GM23338 (cell line): ENCODE data around the gene MED12L. TPM values are rescaled to one million over a fixed set of nuclear protein-coding genes. Genes with fewer than 3 reads are reported as not detected.

Experiments used
- ATAC-seq: fragments of 200-7000 bp; cut with Tn5 transposase; 3 replicates; pipeline ENCODE4 v1.9.1; 2020
- DNase-seq: peaks from one replicate; pipeline ENCODE4 v3.0.0-alpha.2; 2015; ENCODE audit warnings: low spot score
- H2AFZ ChIP-seq: fragments of 200-600 bp; sonication (generic); 2 replicates; pipeline ENCODE4 v1.8.0; 2016; ENCODE audit warnings: antibody characterized with exemption, mild to moderate bottlenecking, moderate library complexity
- H3F3A ChIP-seq: fragments of 200-600 bp; sonication (generic); replicated peaks from 2 replicates; pipeline ENCODE4 v1.8.0; 2017; ENCODE audit warnings: antibody characterized with exemption, mixed run types, low read depth
- H3K27ac ChIP-seq: fragments of 200-600 bp; sonication (generic); 2 replicates; pipeline ENCODE4 v1.6.1; 2016; ENCODE audit warnings: low read depth
- H3K27me3 ChIP-seq: fragments of 200-600 bp; sonication (generic); 2 replicates; pipeline ENCODE4 v1.8.0; 2016; ENCODE audit warnings: mild to moderate bottlenecking, mixed run types, moderate library complexity; ENCODE audit not compliant: insufficient read depth
- H3K36me3 ChIP-seq: fragments of 200-600 bp; sonication (generic); 2 replicates; pipeline ENCODE4 v1.8.0; 2016; ENCODE audit warnings: mild to moderate bottlenecking; ENCODE audit not compliant: insufficient read depth
- H3K4me1 ChIP-seq: fragments of 200-600 bp; sonication (generic); 2 replicates; pipeline ENCODE4 v1.8.0; 2016; ENCODE audit warnings: mild to moderate bottlenecking, moderate library complexity; ENCODE audit not compliant: insufficient read depth
- H3K4me2 ChIP-seq: fragments of 200-600 bp; sonication (generic); 2 replicates; pipeline ENCODE4 v1.7.1; 2017; ENCODE audit warnings: mixed run types
- H3K4me3 ChIP-seq: fragments of 200-600 bp; sonication (generic); 2 replicates; pipeline ENCODE4 v1.6.1; 2016; ENCODE audit warnings: mixed run types
- H3K79me2 ChIP-seq: fragments of 200-600 bp; sonication (generic); replicated peaks from 2 replicates; pipeline ENCODE4 v1.8.0; 2017; ENCODE audit warnings: mild to moderate bottlenecking; ENCODE audit not compliant: insufficient read depth
- H3K9me2 ChIP-seq: fragments of 200-600 bp; sonication (generic); 2 replicates; pipeline ENCODE4 v1.8.0; 2017; ENCODE audit not compliant: insufficient read depth
- H4K20me1 ChIP-seq: fragments of 200-600 bp; sonication (generic); replicated peaks from 2 replicates; pipeline ENCODE4 v1.8.0; 2017; ENCODE audit warnings: mild to moderate bottlenecking; ENCODE audit not compliant: insufficient read depth
- H3K27ac Mint-ChIP-seq: 2 replicates; pipeline ENCODE4 v1.8.0; 2020; ENCODE audit warnings: inconsistent platforms, mild to moderate bottlenecking, moderate library complexity, mixed read lengths
- H3K27me3 Mint-ChIP-seq: 3 replicates; pipeline ENCODE4 v1.8.0; 2022; ENCODE audit warnings: low read depth, mild to moderate bottlenecking, moderate library complexity, mixed read lengths, inconsistent platforms; ENCODE audit not compliant: insufficient read depth, poor library complexity
- H3K36me3 Mint-ChIP-seq: 3 replicates; pipeline ENCODE4 v1.8.0; 2021; ENCODE audit warnings: low read depth, mild to moderate bottlenecking, inconsistent platforms, moderate library complexity, mixed read lengths
- H3K4me1 Mint-ChIP-seq: 3 replicates; pipeline ENCODE4 v1.8.0; 2020; ENCODE audit warnings: mild to moderate bottlenecking, inconsistent platforms, mixed read lengths
- H3K4me3 Mint-ChIP-seq: 3 replicates; pipeline ENCODE4 v1.8.0; 2021; ENCODE audit warnings: moderate library complexity, mild to moderate bottlenecking, inconsistent platforms, mixed read lengths
- H3K9me3 Mint-ChIP-seq: 3 replicates; pipeline ENCODE4 v1.8.0; 2020; ENCODE audit warnings: moderate library complexity, mild to moderate bottlenecking, inconsistent platforms, mixed read lengths
- EZH2phosphoT487 ChIP-seq: fragments of 200-600 bp; sonication (generic); IDR thresholded peaks from one replicate; pipeline ENCODE4 v1.8.1; 2018; ENCODE audit warnings: antibody characterized with exemption; ENCODE audit not compliant: unreplicated experiment
- STAT1 ChIP-seq: IDR thresholded peaks from one replicate; pipeline ENCODE4 v1.6.1; 2016; ENCODE audit warnings: antibody characterized with exemption; ENCODE audit not compliant: unreplicated experiment
- polyA plus RNA-seq: library from polyadenylated mRNA; unstranded; fragments of >200 nt; fragmentation: Nextera tagmentation; extraction: Ambion mirVana; gene quantifications from 2 replicates; pipeline ENCODE4 v1.2.1, GENCODE V29; 2016
- total RNA-seq: library from RNA; depleted of rRNA; stranded (reverse); fragments of >200 nt; shearing (Covaris generic); gene quantifications from 2 replicates; pipeline ENCODE4 v1.2.3, GENCODE V29; 2014
- TF ChIP-seq, protein P1 (sequence below): fragments of 250-450 bp; sonication (Bioruptor Pico); IDR thresholded peaks from 2 replicates; pipeline ENCODE4 v1.5.0; 2020; ENCODE audit warnings: mild to moderate bottlenecking, moderate library complexity
- TF ChIP-seq, protein P2 (sequence below), 2 experiments: fragments of 200-600 bp in 1 of 2; sonication (generic) in 1 of 2; conservative IDR thresholded peaks; 2 replicates each; pipeline versions ENCODE4 v1.5.1 to v1.6.1; 2016 to 2017; ENCODE audit warnings: antibody characterized with exemption in 2 of 2, low read depth in 2 of 2, mild to moderate bottlenecking in 2 of 2, moderate library complexity in 1 of 2

Gene MED12L
- total and polyA plus RNA-seq, 2 experiments from 2014 or later, result 5.7 to 25.0 TPM

DNA sequence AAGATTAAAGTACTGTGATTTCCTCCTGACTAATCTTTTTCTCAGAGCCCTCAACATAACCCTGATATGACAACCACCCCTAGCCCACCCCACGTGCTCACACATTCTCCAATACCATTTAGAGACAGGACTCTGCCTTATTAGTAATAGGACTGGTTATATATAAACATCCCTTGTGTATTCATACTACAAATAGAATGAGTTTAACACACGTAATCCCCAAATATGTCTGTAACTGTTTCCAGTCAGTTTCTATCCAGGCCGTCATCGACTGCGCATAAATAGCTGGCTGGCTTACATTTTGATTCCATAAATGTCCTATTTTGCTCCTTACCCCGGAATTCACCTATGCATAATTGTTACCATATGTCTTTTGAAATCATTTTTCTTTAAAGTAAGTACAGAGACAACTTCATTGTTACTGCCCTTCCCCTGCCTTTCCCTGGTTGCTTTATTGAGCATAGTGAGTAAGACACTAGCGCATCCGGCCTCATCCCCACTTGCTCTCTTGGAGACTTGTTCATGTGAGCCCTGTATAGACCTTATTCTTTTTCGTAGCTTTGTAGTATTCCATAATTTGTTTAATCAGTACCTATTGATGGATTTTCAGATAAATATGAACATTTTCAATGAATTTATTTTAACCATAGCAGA is 196.3 kb downstream of the MED12L start:
- no peak for TF ChIP-seq EZH2phosphoT487
- H3K27ac ChIP-seq, result no peak overlapping the region
- H2AFZ ChIP-seq, result no peak overlapping the region
- H3K9me3 Mint-ChIP-seq, result no peaks in the 10 kb centered on the region
- H3K4me2 ChIP-seq, result no peak overlapping the region
- H3K27me3 Mint-ChIP-seq, result peaks cover 3% of the 10 kb centered on the region
- no peak overlapping the region for H3K4me3 Mint-ChIP-seq
- ATAC-seq (no peak), DNase-seq (no peak)
- no peak overlapping the region for H3K27ac Mint-ChIP-seq
- H4K20me1 ChIP-seq, result 0 out of 2 replicates have a peak, but pooled peaks cover 2% of the 10 kb centered on the region
- no peaks in the 10 kb centered on the region for H3K27me3 ChIP-seq
- no peaks in the 10 kb centered on the region for H3K9me2 ChIP-seq
- no peaks in the 10 kb centered on the region; the same call in 2 of the 3 replicates for H3K4me1 Mint-ChIP-seq
- no peaks in the 10 kb centered on the region for H3K4me1 ChIP-seq
- H3K79me2 ChIP-seq, result no peaks in the 10 kb centered on the region
- H3F3A ChIP-seq, result no peaks in the 10 kb centered on the region
- H3K4me3 ChIP-seq, result no peak overlapping the region
- no peaks in the 10 kb centered on the region for H3K36me3 ChIP-seq
- H3K36me3 Mint-ChIP-seq, result no peaks in the 10 kb centered on the region

DNA sequence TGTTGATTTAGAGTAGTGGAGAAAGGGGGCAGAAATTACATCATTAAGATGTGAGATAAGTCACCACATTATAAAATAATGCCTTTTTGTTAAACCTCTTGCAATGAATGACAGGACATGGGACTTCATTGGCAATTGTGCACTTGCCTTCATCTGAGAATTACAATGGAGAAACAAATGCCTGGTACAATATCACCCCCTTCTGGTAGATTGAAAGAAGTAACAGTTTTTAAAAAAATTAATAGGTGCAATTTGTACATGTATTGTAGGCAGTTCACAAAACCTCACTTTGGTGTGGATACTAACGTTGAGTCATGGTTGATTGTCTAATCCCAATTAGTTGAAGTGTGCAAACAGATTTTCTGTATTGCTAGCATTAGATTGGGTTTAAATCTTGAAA is 197.5 kb downstream of the MED12L start:
- Histone ChIP-seq H3K27me3 (no peaks in the 10 kb centered on the region), H3K9me2 (no peaks in the 10 kb centered on the region), H3F3A (no peaks in the 10 kb centered on the region), H2AFZ (no peak overlapping the region), H3K4me2 (no peak overlapping the region), H3K4me3 (no peak overlapping the region), H4K20me1 (0 out of 2 replicates have a peak, but pooled peaks cover 2% of the 10 kb centered on the region), H3K79me2 (no peaks in the 10 kb centered on the region), H3K36me3 (no peaks in the 10 kb centered on the region), H3K4me1 (no peaks in the 10 kb centered on the region), H3K27ac (no peak overlapping the region)
- TF ChIP-seq STAT1, result no peak
- TF ChIP-seq, protein P1, sequence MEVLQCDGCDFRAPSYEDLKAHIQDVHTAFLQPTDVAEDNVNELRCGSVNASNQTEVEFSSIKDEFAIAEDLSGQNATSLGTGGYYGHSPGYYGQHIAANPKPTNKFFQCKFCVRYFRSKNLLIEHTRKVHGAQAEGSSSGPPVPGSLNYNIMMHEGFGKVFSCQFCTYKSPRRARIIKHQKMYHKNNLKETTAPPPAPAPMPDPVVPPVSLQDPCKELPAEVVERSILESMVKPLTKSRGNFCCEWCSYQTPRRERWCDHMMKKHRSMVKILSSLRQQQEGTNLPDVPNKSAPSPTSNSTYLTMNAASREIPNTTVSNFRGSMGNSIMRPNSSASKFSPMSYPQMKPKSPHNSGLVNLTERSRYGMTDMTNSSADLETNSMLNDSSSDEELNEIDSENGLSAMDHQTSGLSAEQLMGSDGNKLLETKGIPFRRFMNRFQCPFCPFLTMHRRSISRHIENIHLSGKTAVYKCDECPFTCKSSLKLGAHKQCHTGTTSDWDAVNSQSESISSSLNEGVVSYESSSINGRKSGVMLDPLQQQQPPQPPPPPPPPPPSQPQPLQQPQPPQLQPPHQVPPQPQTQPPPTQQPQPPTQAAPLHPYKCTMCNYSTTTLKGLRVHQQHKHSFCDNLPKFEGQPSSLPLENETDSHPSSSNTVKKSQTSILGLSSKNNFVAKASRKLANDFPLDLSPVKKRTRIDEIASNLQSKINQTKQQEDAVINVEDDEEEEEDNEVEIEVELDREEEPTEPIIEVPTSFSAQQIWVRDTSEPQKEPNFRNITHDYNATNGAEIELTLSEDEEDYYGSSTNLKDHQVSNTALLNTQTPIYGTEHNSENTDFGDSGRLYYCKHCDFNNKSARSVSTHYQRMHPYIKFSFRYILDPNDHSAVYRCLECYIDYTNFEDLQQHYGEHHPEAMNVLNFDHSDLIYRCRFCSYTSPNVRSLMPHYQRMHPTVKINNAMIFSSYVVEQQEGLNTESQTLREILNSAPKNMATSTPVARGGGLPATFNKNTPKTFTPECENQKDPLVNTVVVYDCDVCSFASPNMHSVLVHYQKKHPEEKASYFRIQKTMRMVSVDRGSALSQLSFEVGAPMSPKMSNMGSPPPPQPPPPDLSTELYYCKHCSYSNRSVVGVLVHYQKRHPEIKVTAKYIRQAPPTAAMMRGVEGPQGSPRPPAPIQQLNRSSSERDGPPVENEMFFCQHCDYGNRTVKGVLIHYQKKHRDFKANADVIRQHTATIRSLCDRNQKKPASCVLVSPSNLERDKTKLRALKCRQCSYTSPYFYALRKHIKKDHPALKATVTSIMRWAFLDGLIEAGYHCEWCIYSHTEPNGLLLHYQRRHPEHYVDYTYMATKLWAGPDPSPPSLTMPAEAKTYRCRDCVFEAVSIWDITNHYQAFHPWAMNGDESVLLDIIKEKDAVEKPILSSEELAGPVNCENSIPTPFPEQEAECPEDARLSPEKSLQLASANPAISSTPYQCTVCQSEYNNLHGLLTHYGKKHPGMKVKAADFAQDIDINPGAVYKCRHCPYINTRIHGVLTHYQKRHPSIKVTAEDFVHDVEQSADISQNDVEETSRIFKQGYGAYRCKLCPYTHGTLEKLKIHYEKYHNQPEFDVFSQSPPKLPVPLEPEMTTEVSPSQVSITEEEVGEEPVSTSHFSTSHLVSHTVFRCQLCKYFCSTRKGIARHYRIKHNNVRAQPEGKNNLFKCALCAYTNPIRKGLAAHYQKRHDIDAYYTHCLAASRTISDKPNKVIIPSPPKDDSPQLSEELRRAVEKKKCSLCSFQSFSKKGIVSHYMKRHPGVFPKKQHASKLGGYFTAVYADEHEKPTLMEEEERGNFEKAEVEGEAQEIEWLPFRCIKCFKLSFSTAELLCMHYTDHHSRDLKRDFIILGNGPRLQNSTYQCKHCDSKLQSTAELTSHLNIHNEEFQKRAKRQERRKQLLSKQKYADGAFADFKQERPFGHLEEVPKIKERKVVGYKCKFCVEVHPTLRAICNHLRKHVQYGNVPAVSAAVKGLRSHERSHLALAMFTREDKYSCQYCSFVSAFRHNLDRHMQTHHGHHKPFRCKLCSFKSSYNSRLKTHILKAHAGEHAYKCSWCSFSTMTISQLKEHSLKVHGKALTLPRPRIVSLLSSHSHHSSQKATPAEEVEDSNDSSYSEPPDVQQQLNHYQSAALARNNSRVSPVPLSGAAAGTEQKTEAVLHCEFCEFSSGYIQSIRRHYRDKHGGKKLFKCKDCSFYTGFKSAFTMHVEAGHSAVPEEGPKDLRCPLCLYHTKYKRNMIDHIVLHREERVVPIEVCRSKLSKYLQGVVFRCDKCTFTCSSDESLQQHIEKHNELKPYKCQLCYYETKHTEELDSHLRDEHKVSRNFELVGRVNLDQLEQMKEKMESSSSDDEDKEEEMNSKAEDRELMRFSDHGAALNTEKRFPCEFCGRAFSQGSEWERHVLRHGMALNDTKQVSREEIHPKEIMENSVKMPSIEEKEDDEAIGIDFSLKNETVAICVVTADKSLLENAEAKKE (CRISPR knock-in tag), result no peak
- TF ChIP-seq, protein P2, sequence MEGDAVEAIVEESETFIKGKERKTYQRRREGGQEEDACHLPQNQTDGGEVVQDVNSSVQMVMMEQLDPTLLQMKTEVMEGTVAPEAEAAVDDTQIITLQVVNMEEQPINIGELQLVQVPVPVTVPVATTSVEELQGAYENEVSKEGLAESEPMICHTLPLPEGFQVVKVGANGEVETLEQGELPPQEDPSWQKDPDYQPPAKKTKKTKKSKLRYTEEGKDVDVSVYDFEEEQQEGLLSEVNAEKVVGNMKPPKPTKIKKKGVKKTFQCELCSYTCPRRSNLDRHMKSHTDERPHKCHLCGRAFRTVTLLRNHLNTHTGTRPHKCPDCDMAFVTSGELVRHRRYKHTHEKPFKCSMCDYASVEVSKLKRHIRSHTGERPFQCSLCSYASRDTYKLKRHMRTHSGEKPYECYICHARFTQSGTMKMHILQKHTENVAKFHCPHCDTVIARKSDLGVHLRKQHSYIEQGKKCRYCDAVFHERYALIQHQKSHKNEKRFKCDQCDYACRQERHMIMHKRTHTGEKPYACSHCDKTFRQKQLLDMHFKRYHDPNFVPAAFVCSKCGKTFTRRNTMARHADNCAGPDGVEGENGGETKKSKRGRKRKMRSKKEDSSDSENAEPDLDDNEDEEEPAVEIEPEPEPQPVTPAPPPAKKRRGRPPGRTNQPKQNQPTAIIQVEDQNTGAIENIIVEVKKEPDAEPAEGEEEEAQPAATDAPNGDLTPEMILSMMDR (conservative IDR thresholded peaks at IDR 0.05; ENCODE audit: low read depth in 2 of 2), result peak; percentile 67 to 78
- peaks cover 3% of the 10 kb centered on the region for H3K27me3 Mint-ChIP-seq
- H3K4me1 Mint-ChIP-seq, result no peaks in the 10 kb centered on the region; the same call in 2 of the 3 replicates
- no peak overlapping the region for H3K4me3 Mint-ChIP-seq
- H3K36me3 Mint-ChIP-seq, result no peaks in the 10 kb centered on the region
- DNase-seq (peak; percentile 41), ATAC-seq (no peak)
- no peaks in the 10 kb centered on the region for H3K9me3 Mint-ChIP-seq
- no peak overlapping the region for H3K27ac Mint-ChIP-seq
